Kidney (tissue), 14 donors: ENCODE measurements around the gene SERPINB8. TPM values are rescaled to one million over a fixed set of nuclear protein-coding genes. Genes with fewer than 3 reads are reported as not detected.

ENCODE experiments used
- DNase-seq, 5 donors: peaks; one replicate each; pipeline ENCODE4 v3.0.0-alpha.2; 2013 to 2020
- FAIRE-seq: peaks from 2 replicates; lab custom pipeline; 2012; peaks lifted over from hg19 to GRCh38; lab: Jason Lieb, UNC
- H3K27ac ChIP-seq, 2 donors: one replicate each; pipeline ENCODE4 v1.7.0; 2013; ENCODE audit warnings: low read depth in 2 of 2, low read length in 2 of 2, inconsistent platforms in 1 of 2
- H3K27me3 ChIP-seq: one replicate; pipeline ENCODE4 v1.7.1; 2013; ENCODE audit warnings: low read length, inconsistent platforms; ENCODE audit not compliant: control insufficient read depth, insufficient read depth
- H3K36me3 ChIP-seq, 3 donors: one replicate each; pipeline versions ENCODE4 v1.7.0 to v1.7.1; 2013; ENCODE audit warnings: low read length in 3 of 3, control low read depth in 1 of 3, inconsistent platforms in 1 of 3; ENCODE audit not compliant: insufficient read depth in 3 of 3, control insufficient read depth in 2 of 3
- H3K4me1 ChIP-seq, 3 donors: one replicate each; pipeline versions ENCODE4 v1.7.0 to v1.7.1; 2013; ENCODE audit warnings: low read length in 3 of 3, inconsistent platforms in 1 of 3, low read depth in 1 of 3; ENCODE audit not compliant: control insufficient read depth in 2 of 3, insufficient read depth in 2 of 3
- H3K4me3 ChIP-seq, 3 donors: one replicate each; pipeline versions ENCODE4 v1.7.0 to v1.8.1; 2013; ENCODE audit warnings: low read length in 3 of 3, control low read depth in 1 of 3, inconsistent platforms in 1 of 3
- H3K9ac ChIP-seq, 3 donors: one replicate each; pipeline versions ENCODE4 v1.7.0 to v1.7.1; 2013; ENCODE audit warnings: low read length in 3 of 3, control low read depth in 1 of 3, inconsistent platforms in 1 of 3
- H3K9me3 ChIP-seq, 3 donors: one replicate each; pipeline versions ENCODE4 v1.7.0 to v1.7.1; 2013; ENCODE audit warnings: low read length in 3 of 3, control low read depth in 1 of 3, inconsistent platforms in 1 of 3; ENCODE audit not compliant: control insufficient read depth in 2 of 3, insufficient read depth in 1 of 3
- intact Hi-C: fragments of 100-400 bp; cut with DNase I; formaldehyde crosslinking; loops from one replicate; pipeline ENCODE4 v1.11.1; 2022
- polyA plus RNA-seq: library from polyadenylated mRNA; stranded (reverse); fragments of 350-450 nt; fragmentation: Illumina TruSeq; extraction: RNeasy Lipid Tissue Mini Kit (QIAGEN cat#74804); gene quantifications from one replicate; pipeline ENCODE4 v1.2.3, GENCODE V29; 2014; ENCODE audit warnings: low read depth, low replicate concordance; ENCODE audit not compliant: insufficient read depth
- total RNA-seq: library from RNA; stranded (reverse); fragmentation: NEBNext Ultra II Directional; extraction: Animal tissue kit (Norgen Biotek cat#: 25700); gene quantifications from one replicate; pipeline ENCODE4 v1.2.1, GENCODE V29; 2021
- TF ChIP-seq, protein P1 (sequence below): IDR thresholded peaks from 3 replicates; pipeline ENCODE4 v1.5.1; 2012; ENCODE audit warnings: mild to moderate bottlenecking, moderate library complexity, borderline replicate concordance; ENCODE audit not compliant: insufficient read depth; ENCODE audit errors: extremely low read depth
- donor health status: control.
- donor health status: control.
- donor health status: control.
- donor health status: control.
- donor health status: control.
- donor health status: DM: yes; HTN: yes; CAD: no.
- donor health status: Normal renal cell carcinoma (clear cell type).

The SERPINB8 gene
- total and polyA plus RNA-seq, 2 donors from 2014 or later: 1.9 to 18.1 TPM

DNA sequence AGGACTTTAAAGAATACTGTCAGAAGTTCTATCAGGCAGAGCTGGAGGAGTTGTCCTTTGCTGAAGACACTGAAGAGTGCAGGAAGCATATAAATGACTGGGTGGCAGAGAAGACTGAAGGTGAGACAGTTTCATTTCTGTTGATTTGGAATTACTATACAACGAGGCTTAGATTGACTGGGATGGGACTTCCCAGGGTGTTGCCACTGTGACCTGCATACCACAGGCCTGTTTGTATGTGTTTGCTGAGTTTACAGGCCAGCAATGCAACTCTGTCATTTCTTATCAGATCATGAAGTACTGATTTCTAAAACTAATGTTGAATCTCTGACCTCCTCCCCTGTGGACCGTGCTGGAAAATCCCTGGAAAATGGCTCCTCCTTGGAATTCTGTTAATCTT, 11.8 kb downstream of the SERPINB8 start:
- intact Hi-C loops: no loop called here
- no peaks in the 10 kb centered on the region for H3K9me3 ChIP-seq
- DNase-seq: no peak
- no peaks in the 10 kb centered on the region for H3K36me3 ChIP-seq
- no peak for FAIRE-seq
- TF ChIP-seq, protein P1, sequence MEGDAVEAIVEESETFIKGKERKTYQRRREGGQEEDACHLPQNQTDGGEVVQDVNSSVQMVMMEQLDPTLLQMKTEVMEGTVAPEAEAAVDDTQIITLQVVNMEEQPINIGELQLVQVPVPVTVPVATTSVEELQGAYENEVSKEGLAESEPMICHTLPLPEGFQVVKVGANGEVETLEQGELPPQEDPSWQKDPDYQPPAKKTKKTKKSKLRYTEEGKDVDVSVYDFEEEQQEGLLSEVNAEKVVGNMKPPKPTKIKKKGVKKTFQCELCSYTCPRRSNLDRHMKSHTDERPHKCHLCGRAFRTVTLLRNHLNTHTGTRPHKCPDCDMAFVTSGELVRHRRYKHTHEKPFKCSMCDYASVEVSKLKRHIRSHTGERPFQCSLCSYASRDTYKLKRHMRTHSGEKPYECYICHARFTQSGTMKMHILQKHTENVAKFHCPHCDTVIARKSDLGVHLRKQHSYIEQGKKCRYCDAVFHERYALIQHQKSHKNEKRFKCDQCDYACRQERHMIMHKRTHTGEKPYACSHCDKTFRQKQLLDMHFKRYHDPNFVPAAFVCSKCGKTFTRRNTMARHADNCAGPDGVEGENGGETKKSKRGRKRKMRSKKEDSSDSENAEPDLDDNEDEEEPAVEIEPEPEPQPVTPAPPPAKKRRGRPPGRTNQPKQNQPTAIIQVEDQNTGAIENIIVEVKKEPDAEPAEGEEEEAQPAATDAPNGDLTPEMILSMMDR: no peak
- H3K27ac ChIP-seq: no peak overlapping the region
- H3K9ac ChIP-seq: no peak overlapping the region
- H3K4me3 ChIP-seq: no peak overlapping the region
- H3K27me3 ChIP-seq: no peaks in the 10 kb centered on the region
- no peaks in the 10 kb centered on the region for H3K4me1 ChIP-seq

DNA sequence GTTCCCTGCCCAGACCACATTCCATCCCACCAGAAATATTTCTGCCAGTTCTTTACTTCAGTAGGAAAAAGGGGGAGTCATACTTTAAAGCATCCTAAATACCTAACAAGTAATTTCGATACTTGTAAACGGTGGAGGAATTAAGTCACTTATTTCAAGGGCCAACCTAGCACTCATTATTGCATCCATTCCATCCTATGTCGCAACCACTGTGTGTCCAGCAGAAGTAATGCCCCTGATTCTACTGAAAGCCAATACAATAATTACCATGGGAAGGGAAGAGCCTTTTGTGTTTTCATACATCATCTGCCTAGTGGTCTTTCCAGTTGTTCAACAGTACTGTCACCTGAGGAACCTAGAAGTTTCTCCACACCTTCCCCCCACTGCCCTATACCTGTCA, 12.5 kb downstream of the SERPINB8 start:
- TF ChIP-seq, protein P1: no peak
- H3K27ac ChIP-seq: no peak overlapping the region
- DNase-seq (no peak), FAIRE-seq (no peak)
- no peaks in the 10 kb centered on the region for H3K9me3 ChIP-seq
- intact Hi-C loops: no loop called here
- H3K36me3 ChIP-seq: no peaks in the 10 kb centered on the region
- no peaks in the 10 kb centered on the region for H3K4me1 ChIP-seq
- no peaks in the 10 kb centered on the region for H3K27me3 ChIP-seq
- no peak overlapping the region for H3K9ac ChIP-seq
- no peak overlapping the region for H3K4me3 ChIP-seq

DNA sequence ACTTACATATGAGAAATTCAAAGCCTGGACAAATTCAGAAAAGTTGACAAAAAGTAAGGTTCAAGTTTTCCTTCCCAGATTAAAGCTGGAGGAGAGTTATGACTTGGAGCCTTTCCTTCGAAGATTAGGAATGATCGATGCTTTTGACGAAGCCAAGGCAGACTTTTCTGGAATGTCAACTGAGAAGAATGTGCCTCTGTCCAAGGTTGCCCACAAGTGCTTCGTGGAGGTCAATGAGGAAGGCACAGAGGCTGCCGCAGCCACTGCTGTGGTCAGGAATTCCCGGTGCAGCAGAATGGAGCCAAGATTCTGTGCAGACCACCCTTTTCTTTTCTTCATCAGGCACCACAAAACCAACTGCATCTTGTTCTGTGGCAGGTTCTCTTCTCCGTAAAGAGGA, 17.0 kb downstream of the SERPINB8 start:
- FAIRE-seq (no peak), DNase-seq (no peak)
- Histone ChIP-seq H3K9ac (no peak overlapping the region), H3K27ac (no peak overlapping the region), H3K4me3 (no peak overlapping the region), H3K9me3 (no peaks in the 10 kb centered on the region), H3K27me3 (no peaks in the 10 kb centered on the region), H3K4me1 (no peaks in the 10 kb centered on the region), H3K36me3 (no peaks in the 10 kb centered on the region)
- TF ChIP-seq, protein P1: no peak
- intact Hi-C loops: no loop called here

DNA sequence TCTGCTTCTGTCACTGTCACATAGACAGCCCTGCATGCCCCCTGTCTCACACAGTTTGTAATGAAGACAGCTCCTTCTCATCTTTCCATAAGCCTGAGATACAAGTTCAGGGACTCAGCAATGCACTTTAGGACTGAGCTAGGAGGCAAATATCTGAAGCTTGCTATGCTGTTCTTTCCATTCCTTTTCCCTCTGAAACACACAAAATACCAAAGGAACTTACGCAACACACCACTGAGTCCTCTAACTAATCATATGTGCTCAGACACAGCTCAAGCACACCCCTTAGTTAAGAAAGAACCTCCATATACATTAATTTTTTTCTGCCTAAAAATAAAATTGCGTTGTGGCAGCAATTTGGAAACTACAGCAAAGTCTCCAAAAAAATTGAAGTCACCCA, 17.9 kb downstream of the SERPINB8 start:
- no peaks in the 10 kb centered on the region for H3K27me3 ChIP-seq
- no peaks in the 10 kb centered on the region for H3K36me3 ChIP-seq
- TF ChIP-seq, protein P1: no peak
- DNase-seq (no peak), FAIRE-seq (no peak)
- H3K9ac ChIP-seq: no peak overlapping the region
- H3K9me3 ChIP-seq: no peaks in the 10 kb centered on the region
- intact Hi-C loops: no loop called here
- no peak overlapping the region for H3K27ac ChIP-seq
- H3K4me1 ChIP-seq: no peaks in the 10 kb centered on the region
- H3K4me3 ChIP-seq: no peak overlapping the region
